ENCODE measurements around the gene GPR89A. TPM values are rescaled to one million over a fixed set of nuclear protein-coding genes. Genes with fewer than 3 reads are reported as not detected.

GPR89A gene
- total RNA-seq, 1 donor from 2014 or later = 28.0 TPM

DNA sequence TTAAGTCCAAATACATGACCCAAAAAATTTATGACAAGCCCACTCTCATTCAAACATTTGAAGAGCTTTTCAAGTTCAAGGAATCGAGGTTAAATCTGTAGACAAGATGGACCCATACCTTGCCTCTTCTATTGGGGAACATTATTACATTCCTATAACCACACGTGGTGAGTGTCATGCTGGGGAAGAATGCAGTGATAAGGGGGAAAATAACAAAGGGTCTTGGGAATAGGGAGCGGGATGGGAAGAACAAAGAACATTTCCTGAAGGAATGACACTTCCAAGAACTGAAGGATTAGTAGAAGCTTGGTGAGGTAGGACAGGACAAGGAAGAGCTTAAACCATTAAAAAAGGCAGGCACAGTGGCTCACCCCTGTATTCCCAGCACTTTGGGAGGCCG is 80.5 kb downstream of the GPR89A start:
- Mint-ChIP-seq H3K4me1 (ENCODE audit: unreplicated experiment) (no peaks in the 10 kb centered on the region), H3K27me3 (peaks cover 3% of the 10 kb centered on the region), H3K9me3 (no peaks in the 10 kb centered on the region), H3K36me3 (peaks cover 5% of the 10 kb centered on the region), H3K4me3 (no peak overlapping the region), H3K27ac (no peak overlapping the region)
- TF ChIP-seq, protein P1, sequence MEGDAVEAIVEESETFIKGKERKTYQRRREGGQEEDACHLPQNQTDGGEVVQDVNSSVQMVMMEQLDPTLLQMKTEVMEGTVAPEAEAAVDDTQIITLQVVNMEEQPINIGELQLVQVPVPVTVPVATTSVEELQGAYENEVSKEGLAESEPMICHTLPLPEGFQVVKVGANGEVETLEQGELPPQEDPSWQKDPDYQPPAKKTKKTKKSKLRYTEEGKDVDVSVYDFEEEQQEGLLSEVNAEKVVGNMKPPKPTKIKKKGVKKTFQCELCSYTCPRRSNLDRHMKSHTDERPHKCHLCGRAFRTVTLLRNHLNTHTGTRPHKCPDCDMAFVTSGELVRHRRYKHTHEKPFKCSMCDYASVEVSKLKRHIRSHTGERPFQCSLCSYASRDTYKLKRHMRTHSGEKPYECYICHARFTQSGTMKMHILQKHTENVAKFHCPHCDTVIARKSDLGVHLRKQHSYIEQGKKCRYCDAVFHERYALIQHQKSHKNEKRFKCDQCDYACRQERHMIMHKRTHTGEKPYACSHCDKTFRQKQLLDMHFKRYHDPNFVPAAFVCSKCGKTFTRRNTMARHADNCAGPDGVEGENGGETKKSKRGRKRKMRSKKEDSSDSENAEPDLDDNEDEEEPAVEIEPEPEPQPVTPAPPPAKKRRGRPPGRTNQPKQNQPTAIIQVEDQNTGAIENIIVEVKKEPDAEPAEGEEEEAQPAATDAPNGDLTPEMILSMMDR (conservative IDR thresholded peaks at IDR 0.05) = no peak
- DNase-seq (ENCODE audit: extremely low spot score, unreplicated experiment) = no peak

DNA sequence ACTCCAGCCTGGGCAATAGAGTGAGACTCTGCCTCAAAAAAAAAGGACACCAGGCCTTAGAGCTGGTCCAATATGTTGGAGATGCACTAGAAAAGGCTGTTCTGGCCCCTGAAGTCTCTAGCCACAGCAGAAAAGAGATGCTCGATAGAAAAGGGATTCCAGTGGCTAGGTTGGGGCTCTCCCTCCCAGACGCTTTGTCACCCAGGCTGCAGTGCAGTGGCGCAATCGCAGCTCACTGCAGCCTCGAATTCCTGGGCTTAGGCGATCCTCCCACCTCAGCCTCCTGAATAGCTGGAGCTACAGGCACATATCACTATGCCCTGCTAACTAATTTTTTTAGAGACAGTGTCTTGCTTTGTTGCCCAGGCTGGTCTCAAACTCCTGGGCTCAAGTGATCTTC is 81.1 kb downstream of the GPR89A start:
- H3K36me3 Mint-ChIP-seq = peaks cover 5% of the 10 kb centered on the region
- TF ChIP-seq, protein P1 (conservative IDR thresholded peaks at IDR 0.05) = no peak
- H3K27ac Mint-ChIP-seq = no peak overlapping the region
- H3K27me3 Mint-ChIP-seq = peaks cover 3% of the 10 kb centered on the region
- no peak for DNase-seq (ENCODE audit: extremely low spot score, unreplicated experiment)
- H3K4me3 Mint-ChIP-seq = no peak overlapping the region
- no peaks in the 10 kb centered on the region for H3K4me1 Mint-ChIP-seq (ENCODE audit: unreplicated experiment)
- no peaks in the 10 kb centered on the region for H3K9me3 Mint-ChIP-seq

DNA sequence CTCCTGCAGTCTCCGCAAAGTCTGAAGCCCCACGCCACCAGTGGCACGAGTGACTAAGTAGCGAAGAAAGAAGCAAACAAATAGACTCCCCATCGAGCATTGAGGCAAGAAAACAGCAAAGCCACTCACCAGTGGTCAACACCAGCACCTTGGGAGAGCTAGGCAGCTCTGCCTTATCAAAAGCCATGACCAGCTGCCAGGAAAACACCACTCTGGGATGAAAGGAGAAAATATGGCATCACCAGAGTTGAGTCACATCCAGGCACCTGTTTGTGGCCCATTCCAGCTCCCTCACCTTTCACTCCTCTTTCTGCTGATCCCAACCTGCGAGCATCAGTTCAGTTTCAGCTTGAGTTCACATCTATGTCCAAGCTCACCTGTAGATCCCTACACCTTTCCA is 82.1 kb downstream of the GPR89A start:
- TF ChIP-seq, protein P1 (conservative IDR thresholded peaks at IDR 0.05) = no peak
- peaks cover 3% of the 10 kb centered on the region for H3K27me3 Mint-ChIP-seq
- H3K4me1 Mint-ChIP-seq (ENCODE audit: unreplicated experiment) = no peaks in the 10 kb centered on the region
- no peak overlapping the region for H3K27ac Mint-ChIP-seq
- H3K36me3 Mint-ChIP-seq = peaks cover 5% of the 10 kb centered on the region
- no peaks in the 10 kb centered on the region for H3K9me3 Mint-ChIP-seq
- no peak for DNase-seq (ENCODE audit: extremely low spot score, unreplicated experiment)
- H3K4me3 Mint-ChIP-seq = no peak overlapping the region

DNA sequence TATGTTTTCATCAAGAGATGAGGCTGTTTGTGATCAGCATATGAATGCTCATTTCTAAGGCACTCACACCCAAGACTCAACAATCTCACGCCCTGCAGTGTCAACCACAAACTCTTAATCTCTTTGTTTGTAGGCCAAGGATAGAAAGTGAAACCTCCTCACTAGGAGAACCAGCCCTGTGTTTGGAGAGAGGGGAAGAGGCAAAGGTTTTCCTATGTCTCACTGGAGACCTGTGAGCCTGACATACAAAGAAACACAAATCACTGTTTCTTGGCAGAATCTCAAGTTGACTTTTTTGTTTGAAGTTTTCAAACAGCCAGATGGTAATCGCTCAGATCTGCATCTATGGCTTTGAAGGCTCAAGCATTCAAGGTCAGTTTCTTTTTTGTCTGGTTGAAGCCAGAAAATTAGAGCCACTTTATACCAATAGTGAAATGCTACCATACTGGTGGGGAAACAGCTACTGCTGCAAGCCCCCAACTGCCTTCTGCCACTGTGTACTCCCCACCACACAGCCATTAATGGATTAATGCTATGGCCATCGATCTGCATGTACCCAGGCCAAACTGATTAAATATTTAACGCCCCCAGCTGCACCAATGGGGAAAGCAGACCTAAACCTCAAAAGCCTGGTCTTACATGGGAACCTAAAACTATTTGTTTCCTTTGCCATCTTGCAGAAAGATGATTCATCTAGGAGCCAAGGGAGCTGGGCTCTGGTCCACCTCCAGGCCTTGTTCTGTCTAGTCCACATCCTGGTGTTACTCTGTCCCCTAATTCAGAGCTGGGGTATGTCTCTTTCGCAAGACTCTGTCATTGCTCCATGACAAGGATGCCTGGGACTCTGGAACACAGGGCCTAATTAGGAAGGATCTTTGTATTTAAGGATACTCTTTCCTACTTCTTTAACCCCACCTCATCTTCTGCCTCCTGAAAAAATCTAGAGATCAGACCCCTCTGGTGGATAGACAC is 83.1 kb downstream of the GPR89A start:
- TF ChIP-seq, protein P1 (conservative IDR thresholded peaks at IDR 0.05) = no peak
- Mint-ChIP-seq H3K27me3 (peaks cover 3% of the 10 kb centered on the region), H3K36me3 (peaks cover 5% of the 10 kb centered on the region), H3K27ac (no peak overlapping the region), H3K9me3 (no peaks in the 10 kb centered on the region), H3K4me1 (ENCODE audit: unreplicated experiment) (no peaks in the 10 kb centered on the region), H3K4me3 (no peak overlapping the region)
- DNase-seq (ENCODE audit: extremely low spot score, unreplicated experiment) = no peak

DNA sequence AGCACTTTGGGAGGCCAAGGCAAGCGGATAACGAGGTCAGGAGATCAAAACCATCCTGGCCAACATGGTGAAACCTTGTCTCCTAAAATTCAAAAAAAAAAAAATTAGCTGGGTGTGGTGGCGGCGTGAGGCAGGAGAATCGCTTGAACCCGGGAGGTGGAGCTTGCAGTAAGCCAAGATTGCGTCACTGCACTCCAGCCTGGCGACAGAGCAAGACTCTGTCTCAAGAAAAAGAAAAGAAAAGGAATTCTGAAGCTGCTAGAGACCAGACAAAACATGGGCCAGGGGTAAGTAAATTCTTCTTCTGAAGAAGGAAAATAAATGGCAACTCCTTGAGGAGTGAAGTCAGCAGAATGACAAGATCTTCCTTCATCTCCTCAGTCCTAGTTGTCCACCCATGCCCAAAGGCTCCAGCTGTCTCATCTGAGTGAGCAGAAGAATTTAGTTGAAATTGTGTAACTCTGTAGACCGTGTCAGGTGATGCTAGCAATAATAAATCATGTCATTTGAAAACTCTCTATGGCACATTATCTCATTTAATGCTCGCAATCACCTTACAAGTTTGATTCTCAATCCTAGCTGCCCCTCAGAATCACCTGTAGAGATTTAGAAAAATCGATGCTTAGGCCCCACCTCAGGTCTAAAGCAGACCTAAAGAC is 85.1 kb downstream of the GPR89A start:
- Mint-ChIP-seq H3K4me3 (no peak overlapping the region), H3K4me1 (ENCODE audit: unreplicated experiment) (no peaks in the 10 kb centered on the region), H3K27me3 (peaks cover 3% of the 10 kb centered on the region), H3K36me3 (peaks cover 5% of the 10 kb centered on the region), H3K27ac (no peak overlapping the region), H3K9me3 (no peaks in the 10 kb centered on the region)
- TF ChIP-seq, protein P1 (conservative IDR thresholded peaks at IDR 0.05) = no peak
- DNase-seq (ENCODE audit: extremely low spot score, unreplicated experiment) = no peak
